ENCODE results near the gene RET. TPM values are rescaled to one million over a fixed set of nuclear protein-coding genes. Genes with fewer than 3 reads are reported as not detected.

RET gene
- total and polyA plus RNA-seq, 2 of the 13 experiments (the other 11 are each of a cell fraction or from before 2014, with no cell fraction given) = 0.02 TPM; not detected in 1

DNA sequence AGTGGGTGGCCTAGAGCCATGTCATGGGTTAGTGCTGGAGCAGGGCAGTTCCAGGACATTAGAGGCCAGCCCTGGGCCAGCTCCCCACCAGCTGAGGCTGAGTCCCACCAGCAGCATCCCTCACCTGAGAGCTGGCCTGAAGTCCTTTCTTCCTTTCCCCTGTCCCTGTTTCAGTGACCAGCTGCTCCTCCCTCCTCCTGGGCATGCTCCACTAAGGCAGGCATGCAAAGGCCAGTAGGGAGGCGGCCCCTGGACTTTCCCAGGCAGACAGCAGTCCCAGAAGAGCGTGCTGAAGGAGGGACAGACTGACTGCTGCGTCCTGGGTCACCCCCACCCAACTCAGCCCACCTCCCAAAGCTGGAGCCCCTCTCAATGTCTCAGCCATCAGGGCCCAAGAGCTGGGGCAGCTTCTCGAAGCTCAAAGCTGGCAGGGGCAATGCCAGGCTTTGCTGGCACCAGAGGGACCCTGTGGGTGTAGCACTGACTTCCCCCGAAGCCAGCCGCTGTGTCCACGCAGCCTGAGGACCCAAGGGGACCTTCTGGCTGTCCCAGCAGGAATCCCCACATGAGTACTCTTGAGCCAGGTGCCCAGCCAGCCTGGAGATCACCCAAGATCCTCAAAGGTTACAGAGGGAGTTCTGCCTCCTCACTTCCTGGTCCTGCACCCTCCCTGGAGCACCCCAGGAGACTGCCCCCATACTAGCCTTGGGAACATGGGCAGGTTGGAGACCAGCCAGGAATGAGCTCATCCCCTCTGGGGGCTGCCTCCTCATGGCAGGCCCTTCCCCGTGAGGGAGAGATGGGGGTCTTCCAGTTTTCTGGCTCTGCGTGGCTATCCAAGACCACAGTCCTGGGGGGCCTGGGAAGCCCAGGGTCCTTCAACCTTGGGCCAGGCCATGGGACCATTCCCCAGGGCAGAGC is 35.2 kb upstream of the RET start (continued):
- TF ChIP-seq, protein P1, sequence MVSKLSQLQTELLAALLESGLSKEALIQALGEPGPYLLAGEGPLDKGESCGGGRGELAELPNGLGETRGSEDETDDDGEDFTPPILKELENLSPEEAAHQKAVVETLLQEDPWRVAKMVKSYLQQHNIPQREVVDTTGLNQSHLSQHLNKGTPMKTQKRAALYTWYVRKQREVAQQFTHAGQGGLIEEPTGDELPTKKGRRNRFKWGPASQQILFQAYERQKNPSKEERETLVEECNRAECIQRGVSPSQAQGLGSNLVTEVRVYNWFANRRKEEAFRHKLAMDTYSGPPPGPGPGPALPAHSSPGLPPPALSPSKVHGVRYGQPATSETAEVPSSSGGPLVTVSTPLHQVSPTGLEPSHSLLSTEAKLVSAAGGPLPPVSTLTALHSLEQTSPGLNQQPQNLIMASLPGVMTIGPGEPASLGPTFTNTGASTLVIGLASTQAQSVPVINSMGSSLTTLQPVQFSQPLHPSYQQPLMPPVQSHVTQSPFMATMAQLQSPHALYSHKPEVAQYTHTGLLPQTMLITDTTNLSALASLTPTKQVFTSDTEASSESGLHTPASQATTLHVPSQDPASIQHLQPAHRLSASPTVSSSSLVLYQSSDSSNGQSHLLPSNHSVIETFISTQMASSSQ (IDR thresholded peaks at IDR 0.05; ENCODE audit: low read depth) = no peak
- TF ChIP-seq, protein P1 (CRISPR knock-in tag; IDR thresholded peaks at IDR 0.05; ENCODE audit: borderline replicate concordance) = no peak

GRCh38 chr10:43042503-43043341 is 34.1 kb upstream of the RET start:
- intact Hi-C loops (cut with micrococcal nuclease; ENCODE audit: unreplicated experiment) = no loop called here
- POLR2A ChIA-PET = no interaction called here
- no peaks in the 10 kb centered on the region for H3K79me2 ChIP-seq (ENCODE audit: insufficient read depth, low read length)
- no peaks in the 10 kb centered on the region for H3K4me1 ChIP-seq (ENCODE audit: insufficient read depth, low read length)
- 25% methylated on average over 4 of the region's 12 CpGs for WGBS (ENCODE audit: low lambda C conversion rate)
- H3K4me3 ChIP-seq (replicated peaks in 1 of 3; ENCODE audit: insufficient read depth in 1 of 3, low read depth in 2 of 3, low read length in 3 of 3) = no peak overlapping the region
- no peaks in the 10 kb centered on the region for H3K36me3 ChIP-seq (replicated peaks in 1 of 2; ENCODE audit: control insufficient read depth in 1 of 2, insufficient read depth in 2 of 2, low read length in 2 of 2)
- in situ Hi-C loops (cut with HindIII; ENCODE audit: extremely low pct_ligation_motif_present, low pct_unique_long_range_greater_than_20kb) = no loop called here
- CTCF ChIA-PET (ENCODE audit: low intra/inter-chr PET ratio, low total read pairs) = no interaction called here
- ATAC-seq = no peak
- H3K4me2 ChIP-seq (ENCODE audit: low read depth, low read length) = no peak overlapping the region
- no peaks in the 10 kb centered on the region for H3K9me3 ChIP-seq (ENCODE audit: low read length)
- peaks cover 6 to 30% of the 10 kb centered on the region in 2 experiments; a peak in 3 of 5 replicates for H3K27me3 ChIP-seq (ENCODE audit: control insufficient read depth in 1 of 2, insufficient read depth in 2 of 2, low read length in 2 of 2)
- no peak overlapping the region for H3K9ac ChIP-seq (ENCODE audit: insufficient read depth, low read depth, low read length)
- H4K20me1 ChIP-seq (ENCODE audit: insufficient read depth, low read length) = no peaks in the 10 kb centered on the region
- no peak overlapping the region for H2AFZ ChIP-seq (ENCODE audit: low read length)
- TF ChIP-seq, protein P2, sequence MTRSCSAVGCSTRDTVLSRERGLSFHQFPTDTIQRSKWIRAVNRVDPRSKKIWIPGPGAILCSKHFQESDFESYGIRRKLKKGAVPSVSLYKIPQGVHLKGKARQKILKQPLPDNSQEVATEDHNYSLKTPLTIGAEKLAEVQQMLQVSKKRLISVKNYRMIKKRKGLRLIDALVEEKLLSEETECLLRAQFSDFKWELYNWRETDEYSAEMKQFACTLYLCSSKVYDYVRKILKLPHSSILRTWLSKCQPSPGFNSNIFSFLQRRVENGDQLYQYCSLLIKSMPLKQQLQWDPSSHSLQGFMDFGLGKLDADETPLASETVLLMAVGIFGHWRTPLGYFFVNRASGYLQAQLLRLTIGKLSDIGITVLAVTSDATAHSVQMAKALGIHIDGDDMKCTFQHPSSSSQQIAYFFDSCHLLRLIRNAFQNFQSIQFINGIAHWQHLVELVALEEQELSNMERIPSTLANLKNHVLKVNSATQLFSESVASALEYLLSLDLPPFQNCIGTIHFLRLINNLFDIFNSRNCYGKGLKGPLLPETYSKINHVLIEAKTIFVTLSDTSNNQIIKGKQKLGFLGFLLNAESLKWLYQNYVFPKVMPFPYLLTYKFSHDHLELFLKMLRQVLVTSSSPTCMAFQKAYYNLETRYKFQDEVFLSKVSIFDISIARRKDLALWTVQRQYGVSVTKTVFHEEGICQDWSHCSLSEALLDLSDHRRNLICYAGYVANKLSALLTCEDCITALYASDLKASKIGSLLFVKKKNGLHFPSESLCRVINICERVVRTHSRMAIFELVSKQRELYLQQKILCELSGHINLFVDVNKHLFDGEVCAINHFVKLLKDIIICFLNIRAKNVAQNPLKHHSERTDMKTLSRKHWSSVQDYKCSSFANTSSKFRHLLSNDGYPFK (CRISPR knock-in tag; IDR thresholded peaks at IDR 0.05; ENCODE audit: borderline replicate concordance) = no peak
- TF ChIP-seq ZNF367 (CRISPR knock-in tag; IDR thresholded peaks at IDR 0.05; ENCODE audit: borderline replicate concordance) (no peak), GLI4 (CRISPR knock-in tag; IDR thresholded peaks at IDR 0.05; ENCODE audit: borderline replicate concordance) (no peak), PHF21A (CRISPR knock-in tag; IDR thresholded peaks at IDR 0.05) (no peak)
- TF ChIP-seq, protein P3, sequence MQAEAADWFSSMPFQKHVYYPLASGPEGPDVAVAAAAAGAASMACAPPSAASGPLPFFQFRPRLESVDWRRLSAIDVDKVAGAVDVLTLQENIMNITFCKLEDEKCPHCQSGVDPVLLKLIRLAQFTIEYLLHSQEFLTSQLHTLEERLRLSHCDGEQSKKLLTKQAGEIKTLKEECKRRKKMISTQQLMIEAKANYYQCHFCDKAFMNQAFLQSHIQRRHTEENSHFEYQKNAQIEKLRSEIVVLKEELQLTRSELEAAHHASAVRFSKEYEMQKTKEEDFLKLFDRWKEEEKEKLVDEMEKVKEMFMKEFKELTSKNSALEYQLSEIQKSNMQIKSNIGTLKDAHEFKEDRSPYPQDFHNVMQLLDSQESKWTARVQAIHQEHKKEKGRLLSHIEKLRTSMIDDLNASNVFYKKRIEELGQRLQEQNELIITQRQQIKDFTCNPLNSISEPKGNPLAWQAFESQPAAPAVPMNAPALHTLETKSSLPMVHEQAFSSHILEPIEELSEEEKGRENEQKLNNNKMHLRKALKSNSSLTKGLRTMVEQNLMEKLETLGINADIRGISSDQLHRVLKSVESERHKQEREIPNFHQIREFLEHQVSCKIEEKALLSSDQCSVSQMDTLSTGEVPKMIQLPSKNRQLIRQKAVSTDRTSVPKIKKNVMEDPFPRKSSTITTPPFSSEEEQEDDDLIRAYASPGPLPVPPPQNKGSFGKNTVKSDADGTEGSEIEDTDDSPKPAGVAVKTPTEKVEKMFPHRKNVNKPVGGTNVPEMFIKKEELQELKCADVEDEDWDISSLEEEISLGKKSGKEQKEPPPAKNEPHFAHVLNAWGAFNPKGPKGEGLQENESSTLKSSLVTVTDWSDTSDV (CRISPR knock-in tag; IDR thresholded peaks at IDR 0.05) = no peak
- no peak for DNase-seq (ENCODE audit: low spot score)
- no peak overlapping the region for H3K27ac ChIP-seq (ENCODE audit: extremely low read length, insufficient read depth, low read length)
- BruUV-seq (replicated peaks) = no TSS peak
- no peak for FAIRE-seq

All from HepG2 (cell line).